ENCODE results near the gene SNRNP200. TPM values are rescaled to one million over a fixed set of nuclear protein-coding genes. Genes with fewer than 3 reads are reported as not detected.
A peak's percentile ranks its signal among the peaks of the same experiment; 100 is the strongest.

SNRNP200 gene
- total and polyA plus RNA-seq, 2 donors (not counting 1 experiment from before 2014, with no cell fraction given), result 211 to 216 TPM

GRCh38 chr2:96316999-96317398, 11.7 kb upstream of the SNRNP200 start:
- POLR2A ChIA-PET, result no interaction called here
- no peak for ATAC-seq (ENCODE audit: low read depth)
- peak overlapping the region; percentile 7 for H3K27ac Mint-ChIP-seq
- H3K9me3 Mint-ChIP-seq (ENCODE audit: insufficient read depth), result no peaks in the 10 kb centered on the region
- no peak overlapping the region for H2AFZ ChIP-seq (ENCODE audit: insufficient read depth, low read depth, low read length, poor library complexity, severe bottlenecking)
- TF ChIP-seq CTCF (IDR thresholded peaks at IDR 0.05), result no peak
- no peak for TF ChIP-seq EZH2 (IDR thresholded peaks at IDR 0.05; ENCODE audit: borderline replicate concordance, insufficient read depth, low read depth, low read length, poor library complexity, severe bottlenecking)
- no peak overlapping the region for H3K9ac ChIP-seq (ENCODE audit: low read length)
- DNase-seq, result no peak
- H4K20me1 ChIP-seq (ENCODE audit: control insufficient read depth, insufficient read depth, low read length, poor library complexity, severe bottlenecking), result no peaks in the 10 kb centered on the region
- H3K4me3 Mint-ChIP-seq, result no peak overlapping the region
- peaks cover 31% of the 10 kb centered on the region for H3K4me1 Mint-ChIP-seq
- no peaks in the 10 kb centered on the region for H3K79me2 ChIP-seq (ENCODE audit: control insufficient read depth, insufficient read depth, low read length)
- no peaks in the 10 kb centered on the region for H3K27me3 Mint-ChIP-seq
- H3K4me3 ChIP-seq (ENCODE audit: control extremely low read depth in 1 of 5, extremely low read depth in 1 of 5, insufficient read depth in 1 of 5, low read depth in 2 of 5, low read length in 4 of 5), result no peak overlapping the region
- intact Hi-C loops (cut with micrococcal nuclease), result no loop called here
- CTCF ChIA-PET, result interaction anchor here (0.5 kb wide), 1 partner anchor 23 kb away, joined by 3 read pairs; no protein-coding TSS in a partner anchor
- H3K4me1 ChIP-seq (ENCODE audit: control insufficient read depth in 2 of 2, insufficient read depth in 2 of 2, low read length in 2 of 2), result peaks cover 25% of the 10 kb centered on the region in 2 donors
- H3K36me3 ChIP-seq (replicated peaks in 1 of 2; ENCODE audit: control extremely low read depth in 1 of 2, control insufficient read depth in 1 of 2, extremely low read depth in 1 of 2, insufficient read depth in 2 of 2, low read length in 1 of 2), result no peaks in the 10 kb centered on the region
- no peak overlapping the region for H3K27ac ChIP-seq (ENCODE audit: low read length in 2 of 2)
- H3K9me3 ChIP-seq (ENCODE audit: control extremely low read depth in 1 of 3, control insufficient read depth in 2 of 3, insufficient read depth in 1 of 3, low read length in 2 of 3), result no peaks in the 10 kb centered on the region
- H3K27me3 ChIP-seq (replicated peaks in 1 of 4; ENCODE audit: control extremely low read depth in 1 of 4, control insufficient read depth in 3 of 4, insufficient read depth in 4 of 4, low read length in 3 of 4), result no peaks in the 10 kb centered on the region
- no peak overlapping the region for H3K4me2 ChIP-seq (replicated peaks; ENCODE audit: low read depth, low read length, poor library complexity, severe bottlenecking)

GRCh38 chr2:96315400-96316071, 10.2 kb upstream of the SNRNP200 start:
- Histone ChIP-seq H3K27ac (ENCODE audit: low read length in 2 of 2) (no peak overlapping the region), H3K79me2 (ENCODE audit: control insufficient read depth, insufficient read depth, low read length) (no peaks in the 10 kb centered on the region), H4K20me1 (ENCODE audit: control insufficient read depth, insufficient read depth, low read length, poor library complexity, severe bottlenecking) (no peaks in the 10 kb centered on the region), H3K36me3 (replicated peaks in 1 of 2; ENCODE audit: control extremely low read depth in 1 of 2, control insufficient read depth in 1 of 2, extremely low read depth in 1 of 2, insufficient read depth in 2 of 2, low read length in 1 of 2) (no peaks in the 10 kb centered on the region), H3K4me2 (replicated peaks; ENCODE audit: low read depth, low read length, poor library complexity, severe bottlenecking) (peak overlapping the region; percentile 42), H2AFZ (ENCODE audit: insufficient read depth, low read depth, low read length, poor library complexity, severe bottlenecking) (peak overlapping the region; percentile 50), H3K4me1 (ENCODE audit: control insufficient read depth in 2 of 2, insufficient read depth in 2 of 2, low read length in 2 of 2) (peaks cover 18 to 19% of the 10 kb centered on the region in 2 donors), H3K4me3 (ENCODE audit: control extremely low read depth in 1 of 5, extremely low read depth in 1 of 5, insufficient read depth in 1 of 5, low read depth in 2 of 5, low read length in 4 of 5) (no peak overlapping the region), H3K27me3 (replicated peaks in 1 of 4; ENCODE audit: control extremely low read depth in 1 of 4, control insufficient read depth in 3 of 4, insufficient read depth in 4 of 4, low read length in 3 of 4) (no peaks in the 10 kb centered on the region), H3K9ac (ENCODE audit: low read length) (no peak overlapping the region), H3K9me3 (ENCODE audit: control extremely low read depth in 1 of 3, control insufficient read depth in 2 of 3, insufficient read depth in 1 of 3, low read length in 2 of 3) (no peaks in the 10 kb centered on the region)
- Mint-ChIP-seq H3K27me3 (no peaks in the 10 kb centered on the region), H3K9me3 (ENCODE audit: insufficient read depth) (no peaks in the 10 kb centered on the region), H3K4me1 (peaks cover 25% of the 10 kb centered on the region), H3K27ac (peak overlapping the region; percentile 37), H3K4me3 (no peak overlapping the region)
- POLR2A ChIA-PET, result no interaction called here
- WGBS (ENCODE audit: insufficient coverage), result 5% methylated on average over 6 of the region's 7 CpGs
- CTCF ChIA-PET, result no interaction called here
- ATAC-seq (ENCODE audit: low read depth) (no peak), DNase-seq (no peak)
- intact Hi-C loops (cut with micrococcal nuclease), result no loop called here
- TF ChIP-seq EZH2 (IDR thresholded peaks at IDR 0.05; ENCODE audit: borderline replicate concordance, insufficient read depth, low read depth, low read length, poor library complexity, severe bottlenecking), result no peak
- no peak for TF ChIP-seq CTCF (IDR thresholded peaks at IDR 0.05)
